GM12864 (cell line): ENCODE data around the gene PI4KB.
"Not testable (repeated sequence)": the region's sequence is repeated elsewhere in the genome, so short reads cannot be mapped to it uniquely, and the experiment has no call there.

Source experiments
- DNase-seq: peaks from one replicate; pipeline ENCODE4 v3.0.0-alpha.2; 2011; ENCODE audit warnings: low read depth
- H3K4me3 ChIP-seq: 2 replicates; pipeline ENCODE4 v1.5.1; 2011; ENCODE audit warnings: mild to moderate bottlenecking, low read depth, low read length, control low read depth
- CTCF ChIP-seq: IDR thresholded peaks from 2 replicates; pipeline ENCODE4 v1.5.1; 2011; ENCODE audit warnings: low read depth, mild to moderate bottlenecking, moderate library complexity, low read length, control low read depth, inconsistent platforms; ENCODE audit errors: missing control alignments

The PI4KB gene

GRCh38 chr1:151284013-151284577, 43.1 kb downstream of the PI4KB start:
- peak overlapping the region; percentile 89; the same call in 1 of the 2 replicates for H3K4me3 ChIP-seq
- no peak for TF ChIP-seq CTCF
- no peak for DNase-seq

GRCh38 chr1:151282883-151283725, 44.1 kb downstream of the PI4KB start:
- peak overlapping the region; percentile 89 for H3K4me3 ChIP-seq
- no peak for DNase-seq
- TF ChIP-seq CTCF: no peak

- peak; percentile 100 for DNase-seq
- TF ChIP-seq CTCF: no peak
- H3K4me3 ChIP-seq: peak within 1 kb of the TSS; percentile 89
These were observed 45.0 kb downstream of the PI4KB start, which contains the start of gene ZNF687 for GRCh38 chr1:151281969-151282882. Gene ZNF687, plus strand, starts transcription at chr1:151282299. Its CDS starts 3,993 bp downstream, at chr1:151286292.

- TF ChIP-seq CTCF: no peak
- peak overlapping the region; percentile 89 for H3K4me3 ChIP-seq
- DNase-seq: peak; percentile 92
These were observed 45.8 kb downstream of the PI4KB start for GRCh38 chr1:151281225-151281968.

GRCh38 chr1:151277249-151277648, 50.0 kb downstream of the PI4KB start:
- H3K4me3 ChIP-seq: no peak overlapping the region
- no peak for TF ChIP-seq CTCF
- DNase-seq: peak; percentile 46

GRCh38 chr1:151275341-151275740, 51.9 kb downstream of the PI4KB start:
- DNase-seq, H3K4me3 ChIP-seq: not testable (repeated sequence)
